HG03159 (cell line): Measurements from ENCODE around the gene LPO.

Experiments used
- ATAC-seq: cut with Tn5 transposase; IDR thresholded peaks from one replicate; pipeline ENCODE4 v1.9.1; 2021; ENCODE audit warnings: mild to moderate bottlenecking, moderate library complexity; ENCODE audit not compliant: unreplicated experiment

The LPO gene

GRCh38 chr17:58253082-58253481 lies 14.7 kb downstream of the LPO start:
- ATAC-seq, result no peak

- no peak for ATAC-seq
Observed at GRCh38 chr17:58254803-58255202, 16.4 kb downstream of the LPO start.

GRCh38 chr17:58262149-58262548 lies 23.8 kb downstream of the LPO start:
- no peak for ATAC-seq

- no peak for ATAC-seq
Observed at GRCh38 chr17:58263773-58264172, 25.4 kb downstream of the LPO start.

- no peak for ATAC-seq
Observed at GRCh38 chr17:58264407-58265103, 26.2 kb downstream of the LPO start.

- ATAC-seq, result no peak
Observed at GRCh38 chr17:58265271-58265670, 26.9 kb downstream of the LPO start.

GRCh38 chr17:58265902-58266875 lies 27.8 kb downstream of the LPO start:
- ATAC-seq, result no peak

- no peak for ATAC-seq
Observed at GRCh38 chr17:58267347-58268324, 29.3 kb downstream of the LPO start.

- no peak for ATAC-seq
Observed at GRCh38 chr17:58268326-58268725, 29.9 kb downstream of the LPO start.

GRCh38 chr17:58268774-58269556 lies 30.6 kb downstream of the LPO start:
- ATAC-seq, result no peak

GRCh38 chr17:58269557-58270291 lies 31.3 kb downstream of the LPO start:
- no peak for ATAC-seq

- ATAC-seq, result no peak
Observed at GRCh38 chr17:58270476-58271215, 32.3 kb downstream of the LPO start.

GRCh38 chr17:58271216-58271931 lies 33.0 kb downstream of the LPO start:
- ATAC-seq, result no peak

- no peak for ATAC-seq
Observed at GRCh38 chr17:58272367-58273280, 34.2 kb downstream of the LPO start.

GRCh38 chr17:58273453-58274104 lies 35.2 kb downstream of the LPO start:
- ATAC-seq, result no peak

- ATAC-seq, result no peak
Observed at GRCh38 chr17:58275417-58275816, 37.0 kb downstream of the LPO start.
